ENCODE results near the gene ZNF287.

ZNF287 gene

DNA sequence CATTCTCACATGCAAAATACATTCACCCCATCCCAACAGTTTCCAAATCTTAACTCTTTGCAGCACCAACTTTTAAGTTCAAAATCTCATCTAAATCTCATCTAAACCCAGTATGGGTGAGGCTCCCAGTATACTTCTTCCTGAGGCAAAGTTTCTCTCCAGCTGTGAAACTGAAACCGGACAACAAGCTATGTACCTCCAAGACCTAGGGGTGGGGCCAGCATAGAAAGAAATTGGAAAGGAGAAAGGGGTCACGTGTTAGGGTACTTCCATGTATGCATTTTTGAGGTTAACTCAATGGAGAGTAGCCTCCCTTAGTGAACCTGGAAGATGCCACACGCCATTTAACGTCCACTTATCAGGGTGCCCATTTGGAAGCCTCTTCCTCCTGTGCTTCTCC lies 53.1 kb downstream of the ZNF287 start:
- DNase-seq, result no peak

DNA sequence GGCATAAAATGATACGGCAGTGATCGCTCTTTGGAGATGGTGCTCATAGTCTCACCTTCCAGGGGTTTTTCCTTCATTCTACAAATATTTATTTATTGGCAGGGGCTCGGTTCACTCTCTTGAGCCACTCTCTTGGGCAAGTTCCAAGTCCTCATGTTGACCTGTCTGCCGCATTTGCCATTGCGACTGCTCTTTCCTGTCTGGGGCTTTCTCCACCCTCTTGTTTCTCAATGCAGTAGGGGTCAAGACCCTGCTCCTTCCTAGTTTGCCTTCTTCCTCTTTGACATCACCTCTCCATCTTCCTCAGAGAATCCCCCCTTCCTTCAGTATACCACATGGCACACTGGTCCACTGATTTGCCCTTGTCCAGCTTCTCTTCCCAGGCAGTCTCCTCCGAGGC lies 55.1 kb downstream of the ZNF287 start:
- DNase-seq, result no peak

DNA sequence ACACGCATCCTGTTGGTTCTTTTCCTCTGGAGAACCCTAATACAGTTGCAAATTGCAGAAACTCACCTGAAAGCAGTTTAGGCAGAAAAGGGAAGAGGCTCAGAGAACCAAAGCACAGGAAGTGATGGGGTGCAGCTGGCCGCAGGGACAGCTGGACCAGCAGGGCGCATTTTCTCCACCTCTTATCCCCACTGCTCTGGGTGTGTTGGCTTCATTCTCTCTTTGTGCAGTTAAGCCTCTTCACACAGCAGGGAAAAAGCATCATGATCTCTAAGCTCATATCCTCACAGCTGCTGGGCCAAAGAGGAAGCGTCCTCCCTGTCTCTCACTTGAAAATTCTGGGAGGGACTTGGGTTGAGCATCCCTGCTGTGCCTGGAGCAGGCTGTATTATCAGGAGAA lies 57.0 kb downstream of the ZNF287 start:
- DNase-seq, result no peak

DNA sequence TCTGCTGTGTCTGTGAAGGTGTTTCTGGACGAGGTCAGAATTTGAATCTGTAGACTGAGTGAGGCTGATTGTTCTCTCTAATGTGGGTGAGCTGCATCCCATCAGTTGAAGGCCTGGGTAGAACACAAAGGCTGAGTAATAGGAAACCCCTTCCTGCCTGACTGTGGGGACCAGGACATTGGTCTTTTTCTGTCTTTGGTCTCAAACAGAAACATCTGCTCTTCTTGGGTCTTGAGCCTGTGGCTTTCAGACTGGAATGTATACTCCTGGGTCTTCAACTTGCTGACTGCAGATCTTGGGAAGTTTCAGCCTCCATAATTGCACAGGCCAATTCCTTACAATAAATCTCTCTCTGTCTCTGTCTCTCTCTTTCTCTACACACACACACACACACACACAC lies 57.4 kb downstream of the ZNF287 start:
- DNase-seq, result no peak

DNA sequence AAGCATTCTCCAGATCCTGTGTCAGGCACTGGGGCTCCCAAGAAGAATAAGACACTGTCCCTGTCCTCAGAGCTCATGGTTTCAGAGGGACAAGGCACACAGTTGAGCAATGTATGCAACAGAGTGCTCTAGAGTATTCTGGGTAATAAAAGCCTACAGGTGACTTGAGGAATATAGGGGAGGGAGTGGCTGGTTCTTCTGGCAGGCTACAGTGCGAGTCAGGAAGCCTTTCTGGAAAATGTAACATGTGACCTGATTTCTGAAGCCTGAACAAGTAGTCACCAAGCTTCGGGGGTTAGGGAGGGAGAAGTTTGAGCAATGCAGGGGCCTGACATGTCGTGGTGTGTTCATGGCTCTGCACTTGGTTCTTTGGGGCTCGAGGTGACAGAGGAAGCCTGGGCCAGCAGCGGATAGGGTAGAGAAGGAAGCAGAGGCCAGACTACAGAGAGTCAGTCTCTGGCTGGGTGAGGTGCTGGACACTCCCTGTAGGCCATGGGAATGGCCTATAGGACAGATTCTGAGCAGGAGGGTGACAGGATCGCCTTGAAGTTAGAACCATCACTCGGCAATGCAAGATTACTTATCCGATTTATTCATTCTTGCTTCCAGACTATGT lies 61.0 kb downstream of the ZNF287 start:
- DNase-seq, result no peak

DNA sequence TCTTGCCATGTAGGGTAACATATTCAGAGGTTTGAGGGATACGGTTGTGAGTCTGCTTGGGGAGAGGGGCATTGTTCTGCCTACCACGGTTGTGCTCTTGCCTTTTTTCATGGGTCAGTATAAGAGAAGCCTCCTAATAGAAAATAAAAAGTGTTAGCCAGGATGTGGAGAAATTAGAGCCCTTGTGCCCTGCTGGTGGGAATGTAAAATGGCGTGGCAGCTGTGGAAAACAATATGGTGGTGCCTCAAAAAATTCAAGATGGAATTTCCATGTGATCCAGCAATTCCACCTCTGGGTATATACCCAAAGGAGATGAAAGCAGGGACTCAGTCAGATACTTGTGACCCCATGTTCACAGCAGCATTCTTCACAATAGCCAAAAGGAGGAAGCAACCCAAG lies 62.8 kb downstream of the ZNF287 start:
- DNase-seq, result no peak

DNA sequence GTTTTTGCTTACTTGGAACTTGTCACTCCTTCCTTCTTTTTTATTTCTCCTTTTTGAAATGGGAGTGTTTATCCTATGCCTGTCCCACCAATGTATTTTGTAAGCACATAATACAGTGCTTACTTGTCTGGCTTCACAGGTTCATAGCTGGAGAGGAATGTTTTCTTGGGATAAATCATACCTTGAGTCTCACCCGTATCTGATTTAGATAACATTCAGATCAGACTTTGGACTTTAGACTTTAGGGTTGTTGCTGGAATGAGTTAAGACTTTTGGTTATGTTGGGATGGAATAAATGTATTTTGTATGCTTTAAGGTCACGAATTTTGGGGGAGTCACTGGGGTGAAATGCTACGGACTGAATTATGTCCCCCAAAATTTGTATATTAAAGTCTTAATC lies 64.0 kb downstream of the ZNF287 start:
- no peak for DNase-seq
